ENCODE results near the gene GPHN.
A peak's percentile ranks its signal among the peaks of the same experiment; 100 is the strongest.
"Not testable (repeated sequence)": the region's sequence is repeated elsewhere in the genome, so short reads cannot be mapped to it uniquely, and the experiment has no call there.

GPHN gene

GRCh38 chr14:66490143-66491111 lies 17.5 kb upstream of the GPHN start:
- TF ChIP-seq ZNF274 (IDR thresholded peaks at IDR 0.05; ENCODE audit: low read depth, low read length) = no peak
- H3K4me3 ChIP-seq (ENCODE audit: low read length) = no peak overlapping the region

DNA sequence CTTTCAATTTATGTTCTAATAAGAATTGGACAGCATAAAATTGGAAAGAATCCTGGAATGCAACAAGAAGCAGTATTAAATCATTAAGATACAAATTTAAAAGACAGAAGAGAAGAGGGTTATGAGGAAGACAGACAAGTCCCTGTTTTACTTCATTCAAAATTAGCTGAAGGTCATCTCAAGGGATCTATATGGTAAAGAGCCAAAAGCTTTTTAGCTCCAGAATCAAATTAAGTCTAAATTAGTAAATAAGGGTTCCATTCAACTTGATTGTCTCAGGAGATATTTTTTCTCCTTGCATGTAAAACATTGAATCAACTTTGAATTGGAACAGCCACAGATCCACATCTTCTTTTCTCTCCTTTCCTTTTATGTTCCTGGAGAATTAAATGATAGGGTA lies 14.2 kb upstream of the GPHN start:
- TF ChIP-seq ZNF274 (IDR thresholded peaks at IDR 0.05; ENCODE audit: low read depth, low read length) = no peak
- no peak overlapping the region for H3K4me3 ChIP-seq (ENCODE audit: low read length)

DNA sequence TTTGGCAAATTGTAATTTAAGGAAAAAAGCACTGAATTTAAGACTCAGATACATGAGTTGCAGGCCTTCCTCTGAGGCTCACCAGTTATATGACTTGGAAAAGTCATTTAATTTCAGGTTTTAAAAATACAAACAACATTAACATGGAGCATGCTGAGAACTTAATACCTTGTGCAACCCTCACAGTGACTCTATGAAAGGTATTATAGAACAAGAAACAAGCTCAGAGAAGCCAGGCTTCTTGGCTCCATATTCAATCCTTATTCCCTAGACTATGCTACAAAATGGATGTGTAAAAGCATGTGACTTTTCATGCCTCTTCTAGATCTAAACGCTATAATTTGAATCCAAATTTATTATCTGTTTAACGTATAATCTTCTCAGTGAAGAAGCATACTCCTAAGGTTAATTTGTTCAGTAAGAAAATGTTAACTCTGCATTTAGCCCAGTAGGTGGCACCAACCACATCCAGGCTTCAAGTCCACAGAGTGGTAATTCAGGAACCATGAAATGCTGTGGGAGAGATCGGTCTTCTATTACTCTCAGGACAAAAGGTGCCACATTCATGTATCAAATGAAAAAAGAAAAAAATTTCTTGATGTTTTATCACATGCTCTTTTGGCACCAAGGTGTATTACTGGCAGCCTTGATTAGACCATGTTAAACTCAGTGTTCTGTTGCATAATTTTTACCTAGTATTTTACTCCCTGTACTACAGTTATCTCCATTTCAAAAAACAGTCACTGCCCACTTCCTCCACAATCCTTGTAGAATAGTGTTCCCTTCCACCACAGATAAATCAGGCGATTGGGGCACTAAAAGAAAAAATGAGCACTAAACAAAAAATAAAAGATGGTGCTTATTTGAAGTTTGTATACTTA lies 12.5 kb upstream of the GPHN start:
- no peak for TF ChIP-seq ZNF274 (IDR thresholded peaks at IDR 0.05; ENCODE audit: low read depth, low read length)
- no peak overlapping the region for H3K4me3 ChIP-seq (ENCODE audit: low read length)

DNA sequence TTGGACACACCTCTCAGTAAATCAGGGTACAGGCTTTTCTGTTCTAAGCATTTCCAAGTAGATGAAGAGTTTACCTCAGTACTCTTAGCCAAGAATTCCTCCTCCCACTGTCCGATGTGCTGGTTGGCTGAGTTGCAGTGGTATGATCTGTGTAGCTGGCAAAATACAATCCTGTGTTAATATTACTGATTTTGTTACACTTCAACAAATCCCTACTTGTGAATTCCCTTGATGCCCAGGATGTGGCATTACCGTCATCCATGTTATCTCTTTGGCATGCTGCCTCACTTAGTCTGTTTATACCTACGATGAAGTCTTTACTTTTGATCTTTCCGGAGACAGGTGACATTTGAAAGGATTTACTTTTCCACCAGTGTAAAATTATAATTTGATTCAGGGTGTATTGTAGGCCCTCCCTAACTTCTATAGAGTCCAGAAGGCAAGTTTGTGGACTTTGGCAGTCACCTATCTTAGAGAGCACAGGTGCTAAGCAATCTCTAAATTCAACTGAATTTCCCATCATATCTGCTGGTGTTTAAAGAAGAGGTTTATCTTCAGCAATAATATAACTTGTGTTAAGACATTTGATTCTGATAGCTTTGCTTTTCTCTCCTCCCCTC lies 11.6 kb upstream of the GPHN start:
- no peak for TF ChIP-seq ZNF274 (IDR thresholded peaks at IDR 0.05; ENCODE audit: low read depth, low read length)

GRCh38 chr14:66496911-66497310 lies 11.0 kb upstream of the GPHN start:
- no peak overlapping the region for H3K4me3 ChIP-seq (ENCODE audit: low read length)
- TF ChIP-seq ZNF274 (IDR thresholded peaks at IDR 0.05; ENCODE audit: low read depth, low read length) = no peak

More for the DNA sequence above, 11.6 kb upstream of the GPHN start:
- H3K4me3 ChIP-seq (ENCODE audit: low read length) = no peak overlapping the region

GRCh38 chr14:66498311-66498710 lies 9.6 kb upstream of the GPHN start:
- TF ChIP-seq ZNF274 (IDR thresholded peaks at IDR 0.05; ENCODE audit: low read depth, low read length) = no peak
- H3K4me3 ChIP-seq (ENCODE audit: low read length) = no peak overlapping the region

DNA sequence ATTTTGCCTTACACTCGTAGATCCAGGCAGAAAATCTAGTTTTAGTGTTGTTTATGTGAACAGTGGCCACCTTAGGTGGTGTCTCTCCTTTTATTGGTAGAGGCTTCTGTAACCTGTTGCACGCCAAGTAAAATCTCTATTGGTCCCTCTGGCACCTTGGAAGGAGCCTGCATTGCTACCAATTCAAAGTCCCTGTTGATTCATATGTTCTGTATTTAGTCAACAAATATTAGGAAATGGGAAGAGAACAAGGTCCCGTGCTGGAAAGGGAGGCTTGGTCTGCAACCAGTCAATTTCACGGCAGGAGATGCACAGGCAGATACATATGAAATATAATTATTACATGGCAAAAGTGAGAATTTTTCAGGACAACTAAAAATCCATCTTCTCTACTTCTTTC lies 6.4 kb upstream of the GPHN start:
- TF ChIP-seq ZNF274 (IDR thresholded peaks at IDR 0.05; ENCODE audit: low read depth, low read length) = no peak
- no peak overlapping the region for H3K4me3 ChIP-seq (ENCODE audit: low read length)

GRCh38 chr14:66502836-66503235 lies 5.1 kb upstream of the GPHN start:
- not testable (repeated sequence) for H3K4me3 ChIP-seq (ENCODE audit: low read length)

DNA sequence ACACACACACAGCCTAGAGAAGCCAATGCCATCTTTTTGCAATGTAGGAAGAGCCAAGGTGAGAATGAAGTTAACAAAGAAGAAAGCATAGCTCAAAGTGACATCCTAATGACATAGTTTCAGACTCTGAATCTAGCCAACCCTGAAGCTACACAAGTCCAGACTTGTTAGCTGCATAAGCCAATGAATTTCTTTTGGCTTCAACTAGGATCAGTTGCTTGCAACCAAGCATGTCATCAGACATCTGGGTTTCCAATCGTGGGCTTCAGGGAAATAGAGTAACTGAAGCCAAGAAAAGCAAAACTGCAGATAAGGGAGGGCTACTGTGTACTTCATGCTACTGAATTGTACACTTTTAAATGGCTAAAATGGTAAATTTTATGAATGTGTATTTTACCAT lies 4.4 kb upstream of the GPHN start:
- TF ChIP-seq ZNF274 (IDR thresholded peaks at IDR 0.05; ENCODE audit: low read depth, low read length) = no peak
- H3K4me3 ChIP-seq (ENCODE audit: low read length) = no peak overlapping the region

GRCh38 chr14:66507181-66507721 lies 696 bp upstream of the GPHN start:
- H3K4me3 ChIP-seq (ENCODE audit: low read length) = peak overlapping the region; percentile 90

GRCh38 chr14:66508547-66508845 lies 549 bp downstream of the GPHN start:
- TF ChIP-seq ZNF274 (IDR thresholded peaks at IDR 0.05; ENCODE audit: low read depth, low read length) = no peak
- peak overlapping the region; percentile 90 for H3K4me3 ChIP-seq (ENCODE audit: low read length)

More at GRCh38 chr14:66507181-66507721, 696 bp upstream of the GPHN start:
- TF ChIP-seq ZNF274 (IDR thresholded peaks at IDR 0.05; ENCODE audit: low read depth, low read length) = no peak

GRCh38 chr14:66508846-66509621 lies 1.1 kb downstream of the GPHN start:
- TF ChIP-seq ZNF274 (IDR thresholded peaks at IDR 0.05; ENCODE audit: low read depth, low read length) = no peak

GRCh38 chr14:66509874-66510273 lies 1.9 kb downstream of the GPHN start:
- peak overlapping the region; percentile 90 for H3K4me3 ChIP-seq (ENCODE audit: low read length)

More at GRCh38 chr14:66508846-66509621, 1.1 kb downstream of the GPHN start:
- H3K4me3 ChIP-seq (ENCODE audit: low read length) = peak overlapping the region; percentile 90

More at GRCh38 chr14:66509874-66510273, 1.9 kb downstream of the GPHN start:
- no peak for TF ChIP-seq ZNF274 (IDR thresholded peaks at IDR 0.05; ENCODE audit: low read depth, low read length)
